H7 (cell line): ENCODE results near the gene FANCD2. TPM values are rescaled to one million over a fixed set of nuclear protein-coding genes. Genes with fewer than 3 reads are reported as not detected.
"Not testable (repeated sequence)": the region's sequence is repeated elsewhere in the genome, so short reads cannot be mapped to it uniquely, and the experiment has no call there.

Source experiments
- DNase-seq: peaks from one replicate; pipeline ENCODE4 v3.0.0; 2012
- H3K27me3 ChIP-seq: 2 replicates; pipeline ENCODE4 v1.6.0; 2011; ENCODE audit warnings: mild to moderate bottlenecking, low read length; ENCODE audit not compliant: control insufficient read depth, insufficient read depth
- H3K36me3 ChIP-seq: replicated peaks from 2 replicates; pipeline ENCODE4 v1.5.1; 2011; ENCODE audit warnings: low read length; ENCODE audit not compliant: control insufficient read depth, insufficient read depth
- H3K4me3 ChIP-seq: 2 replicates; pipeline ENCODE4 v1.5.1; 2011; ENCODE audit warnings: low read depth, mild to moderate bottlenecking, control low read depth, low read length, moderate library complexity; ENCODE audit not compliant: insufficient read depth
- total RNA-seq: library from RNA; depleted of rRNA; stranded (reverse); fragments of >200 nt; shearing (Covaris generic); gene quantifications from 2 replicates; pipeline ENCODE4 v1.2.3, GENCODE V29; 2014

The FANCD2 gene
- total RNA-seq, 1 experiment from 2014 or later: 67.7 TPM

GRCh38 chr3:10106919-10107318, 80.7 kb downstream of the FANCD2 start:
- no peak overlapping the region for H3K4me3 ChIP-seq
- no peaks in the 10 kb centered on the region for H3K36me3 ChIP-seq
- no peaks in the 10 kb centered on the region for H3K27me3 ChIP-seq
- no peak for DNase-seq

GRCh38 chr3:10108091-10108490, 81.9 kb downstream of the FANCD2 start, which contains the start of gene FANCD2OS:
TSS of gene FANCD2OS (minus strand) at chr3:10108255. CDS start at chr3:10104774, 3,481 bp downstream.
- peak; percentile 50 for DNase-seq
- no peaks in the 10 kb centered on the region for H3K36me3 ChIP-seq

GRCh38 chr3:10115326-10116137, 89.3 kb downstream of the FANCD2 start, which contains the start of gene BRK1:
TSS of gene BRK1 (plus strand) at chr3:10115675. CDS start at chr3:10115702, 27 bp downstream.
- H3K4me3 ChIP-seq: peak within 1 kb of the TSS; percentile 92
- no peaks in the 10 kb centered on the region for H3K27me3 ChIP-seq
- H3K36me3 ChIP-seq: no peaks in the 10 kb centered on the region; the same call in 1 of the 2 replicates
- DNase-seq: peak; percentile 98

More at GRCh38 chr3:10108091-10108490, 81.9 kb downstream of the FANCD2 start, which contains the start of gene FANCD2OS:
- Histone ChIP-seq H3K4me3 (no peak within 1 kb of the TSS), H3K27me3 (no peaks in the 10 kb centered on the region)

- Histone ChIP-seq H3K27me3 (no peaks in the 10 kb centered on the region), H3K36me3 (no peaks in the 10 kb centered on the region; the same call in 1 of the 2 replicates), H3K4me3 (peak overlapping the region; percentile 92)
- DNase-seq: no peak
Measured at GRCh38 chr3:10116138-10116460, 89.9 kb downstream of the FANCD2 start.

- Histone ChIP-seq H3K36me3 (no peaks in the 10 kb centered on the region; the same call in 1 of the 2 replicates), H3K4me3 (no peak overlapping the region), H3K27me3 (no peaks in the 10 kb centered on the region)
- DNase-seq: no peak
Measured at GRCh38 chr3:10116928-10117327, 90.7 kb downstream of the FANCD2 start.

- no peak for DNase-seq
- no peak overlapping the region for H3K4me3 ChIP-seq
- H3K36me3 ChIP-seq: no peaks in the 10 kb centered on the region; the same call in 1 of the 2 replicates
- H3K27me3 ChIP-seq: no peaks in the 10 kb centered on the region
Measured at GRCh38 chr3:10119376-10119775, 93.1 kb downstream of the FANCD2 start.

GRCh38 chr3:10121064-10121463, 94.8 kb downstream of the FANCD2 start:
- no peaks in the 10 kb centered on the region for H3K27me3 ChIP-seq
- H3K36me3 ChIP-seq: peaks cover 4% of the 10 kb centered on the region
- DNase-seq: no peak
- H3K4me3 ChIP-seq: no peak overlapping the region

GRCh38 chr3:10122724-10123123, 96.5 kb downstream of the FANCD2 start:
- DNase-seq: no peak
- Histone ChIP-seq H3K4me3 (no peak overlapping the region), H3K27me3 (no peaks in the 10 kb centered on the region), H3K36me3 (peaks cover 13% of the 10 kb centered on the region)

- not testable (repeated sequence) for H3K27me3 ChIP-seq, H3K4me3 ChIP-seq, H3K36me3 ChIP-seq, DNase-seq
Measured at GRCh38 chr3:10135872-10136271, 109.6 kb downstream of the FANCD2 start.

GRCh38 chr3:10136426-10137005, 110.3 kb downstream of the FANCD2 start:
- Histone ChIP-seq H3K4me3 (no peak overlapping the region), H3K36me3 (no peaks in the 10 kb centered on the region), H3K27me3 (no peaks in the 10 kb centered on the region)
- DNase-seq: no peak

- Histone ChIP-seq H3K4me3 (no peak overlapping the region), H3K27me3 (no peaks in the 10 kb centered on the region), H3K36me3 (no peaks in the 10 kb centered on the region)
- no peak for DNase-seq
Measured at GRCh38 chr3:10137178-10137577, 110.9 kb downstream of the FANCD2 start.

GRCh38 chr3:10140996-10141546, 114.8 kb downstream of the FANCD2 start:
- H3K4me3 ChIP-seq: no peak overlapping the region
- DNase-seq: no peak
- no peaks in the 10 kb centered on the region for H3K27me3 ChIP-seq
- H3K36me3 ChIP-seq: no peaks in the 10 kb centered on the region; the same call in 1 of the 2 replicates

- Histone ChIP-seq H3K4me3 (peak overlapping the region; percentile 92), H3K36me3 (no peaks in the 10 kb centered on the region; the same call in none of the 2 replicates)
- peak; percentile 60 for DNase-seq
Measured at GRCh38 chr3:10142707-10143560, 116.7 kb downstream of the FANCD2 start.

GRCh38 chr3:10145685-10146084, 119.4 kb downstream of the FANCD2 start:
- Histone ChIP-seq H3K36me3 (peaks cover 11% of the 10 kb centered on the region), H3K4me3 (no peak overlapping the region), H3K27me3 (no peaks in the 10 kb centered on the region)

More at GRCh38 chr3:10142707-10143560, 116.7 kb downstream of the FANCD2 start:
- H3K27me3 ChIP-seq: no peaks in the 10 kb centered on the region

More at GRCh38 chr3:10145685-10146084, 119.4 kb downstream of the FANCD2 start:
- DNase-seq: no peak
